GM12864 (cell line): ENCODE results near the gene GRID1.

Experiments
- DNase-seq: peaks from one replicate; pipeline ENCODE4 v3.0.0-alpha.2; 2011; ENCODE audit warnings: low read depth
- H3K4me3 ChIP-seq: 2 replicates; pipeline ENCODE4 v1.5.1; 2011; ENCODE audit warnings: mild to moderate bottlenecking, low read depth, low read length, control low read depth
- CTCF ChIP-seq: IDR thresholded peaks from 2 replicates; pipeline ENCODE4 v1.5.1; 2011; ENCODE audit warnings: low read depth, mild to moderate bottlenecking, moderate library complexity, low read length, control low read depth, inconsistent platforms; ENCODE audit errors: missing control alignments

Gene GRID1

GRCh38 chr10:86313621-86314041, 53.0 kb downstream of the GRID1 start:
- TF ChIP-seq CTCF, result no peak
- no peak overlapping the region for H3K4me3 ChIP-seq
- no peak for DNase-seq

- TF ChIP-seq CTCF, result no peak
- no peak for DNase-seq
- no peak overlapping the region for H3K4me3 ChIP-seq
Observed at GRCh38 chr10:86312701-86313270, 53.8 kb downstream of the GRID1 start.

- no peak for TF ChIP-seq CTCF
- H3K4me3 ChIP-seq, result no peak overlapping the region
- no peak for DNase-seq
Observed at GRCh38 chr10:86311906-86312305, 54.7 kb downstream of the GRID1 start.

- no peak overlapping the region for H3K4me3 ChIP-seq
- no peak for DNase-seq
- TF ChIP-seq CTCF, result no peak
Observed at GRCh38 chr10:86311190-86311589, 55.4 kb downstream of the GRID1 start.

- no peak overlapping the region for H3K4me3 ChIP-seq
- no peak for TF ChIP-seq CTCF
- no peak for DNase-seq
Observed at GRCh38 chr10:86310702-86311101, 55.9 kb downstream of the GRID1 start.

GRCh38 chr10:86310291-86310690, 56.3 kb downstream of the GRID1 start:
- no peak for TF ChIP-seq CTCF
- H3K4me3 ChIP-seq, result no peak overlapping the region
- no peak for DNase-seq

GRCh38 chr10:86308056-86308455, 58.5 kb downstream of the GRID1 start:
- no peak overlapping the region for H3K4me3 ChIP-seq
- no peak for TF ChIP-seq CTCF
- DNase-seq, result no peak
